C4-2B (cell line): ENCODE measurements around the gene GFY.

Experiments used
- ZFX ChIP-seq: fragments of 450-650 bp; IDR thresholded peaks from 2 replicates; pipeline ENCODE4 v1.6.1; 2017
- TF ChIP-seq, protein P1 (sequence below): fragments of 450-650 bp; conservative IDR thresholded peaks from 2 replicates; pipeline ENCODE4 v1.5.1; 2017; ENCODE audit warnings: mild to moderate bottlenecking

DNA sequence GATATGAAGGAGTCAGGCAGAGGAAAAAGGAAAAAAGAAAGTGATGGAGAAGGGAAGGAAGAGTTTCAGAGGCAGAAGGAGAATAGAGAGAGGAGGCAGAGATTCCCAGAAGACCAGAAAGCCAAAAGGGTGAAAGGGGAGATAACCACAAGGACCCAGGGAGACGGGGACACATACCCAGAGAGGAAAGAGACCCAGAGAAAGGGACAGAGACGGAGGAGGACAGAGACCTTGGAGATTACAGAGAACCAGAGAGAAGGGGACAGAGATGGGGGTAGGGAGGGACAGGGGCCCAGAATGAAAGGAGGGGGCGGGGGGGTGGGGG lies 3.3 kb upstream of the GFY start:
- TF ChIP-seq, protein P1, sequence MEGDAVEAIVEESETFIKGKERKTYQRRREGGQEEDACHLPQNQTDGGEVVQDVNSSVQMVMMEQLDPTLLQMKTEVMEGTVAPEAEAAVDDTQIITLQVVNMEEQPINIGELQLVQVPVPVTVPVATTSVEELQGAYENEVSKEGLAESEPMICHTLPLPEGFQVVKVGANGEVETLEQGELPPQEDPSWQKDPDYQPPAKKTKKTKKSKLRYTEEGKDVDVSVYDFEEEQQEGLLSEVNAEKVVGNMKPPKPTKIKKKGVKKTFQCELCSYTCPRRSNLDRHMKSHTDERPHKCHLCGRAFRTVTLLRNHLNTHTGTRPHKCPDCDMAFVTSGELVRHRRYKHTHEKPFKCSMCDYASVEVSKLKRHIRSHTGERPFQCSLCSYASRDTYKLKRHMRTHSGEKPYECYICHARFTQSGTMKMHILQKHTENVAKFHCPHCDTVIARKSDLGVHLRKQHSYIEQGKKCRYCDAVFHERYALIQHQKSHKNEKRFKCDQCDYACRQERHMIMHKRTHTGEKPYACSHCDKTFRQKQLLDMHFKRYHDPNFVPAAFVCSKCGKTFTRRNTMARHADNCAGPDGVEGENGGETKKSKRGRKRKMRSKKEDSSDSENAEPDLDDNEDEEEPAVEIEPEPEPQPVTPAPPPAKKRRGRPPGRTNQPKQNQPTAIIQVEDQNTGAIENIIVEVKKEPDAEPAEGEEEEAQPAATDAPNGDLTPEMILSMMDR: no peak
- TF ChIP-seq ZFX: no peak
